Medulla oblongata (tissue), 1 donor: ENCODE results near the gene UGT3A2.

Experiments used
- DNase-seq: peaks from one replicate; pipeline ENCODE4 v3.0.0-alpha.2; 2015; ENCODE audit errors: extremely low spot score

Gene UGT3A2

GRCh38 chr5:36066540-36067210 lies at the start of gene UGT3A2:
UGT3A2 (minus strand) TSS chr5:36066882; CDS start chr5:36066789, 93 bp downstream.
- no peak for DNase-seq

- DNase-seq = no peak
Measured at GRCh38 chr5:36111238-36111637, 44.6 kb upstream of the UGT3A2 start.

DNA sequence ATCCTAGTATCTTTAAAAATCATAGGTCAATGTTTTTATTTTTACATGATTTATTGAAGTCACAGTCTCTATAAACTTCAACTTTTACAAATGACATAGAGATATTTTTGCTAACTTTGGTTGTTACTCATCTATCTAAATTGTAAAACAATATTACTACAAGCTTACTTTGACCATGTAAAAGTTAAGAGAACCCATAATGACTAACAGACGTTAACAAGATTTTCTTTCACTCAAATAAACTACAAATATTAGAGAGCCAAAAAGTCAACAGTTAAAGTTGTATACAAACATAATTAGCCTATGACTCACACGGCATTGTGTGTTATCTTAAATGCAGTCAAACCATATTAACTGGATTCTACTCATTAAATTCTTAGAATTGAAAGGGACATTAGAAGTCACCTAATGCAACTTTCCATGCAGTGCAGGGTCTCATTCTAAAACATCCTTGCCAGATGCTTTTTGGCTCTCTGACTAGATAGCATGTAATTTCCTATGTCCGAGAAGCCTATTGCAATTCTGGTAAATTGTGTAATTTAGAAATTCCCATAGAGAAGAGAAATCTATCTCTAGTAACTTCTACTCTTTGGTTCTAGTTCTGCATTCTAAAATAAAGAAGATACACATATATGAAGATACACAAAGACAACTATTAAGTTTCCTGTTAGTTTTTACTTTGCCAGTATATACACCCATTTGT lies 42.2 kb upstream of the UGT3A2 start:
- no peak for DNase-seq

- DNase-seq = no peak
Measured at GRCh38 chr5:36105819-36106218, 39.1 kb upstream of the UGT3A2 start.

- DNase-seq = no peak
Measured at GRCh38 chr5:36099748-36100147, 33.1 kb upstream of the UGT3A2 start.

DNA sequence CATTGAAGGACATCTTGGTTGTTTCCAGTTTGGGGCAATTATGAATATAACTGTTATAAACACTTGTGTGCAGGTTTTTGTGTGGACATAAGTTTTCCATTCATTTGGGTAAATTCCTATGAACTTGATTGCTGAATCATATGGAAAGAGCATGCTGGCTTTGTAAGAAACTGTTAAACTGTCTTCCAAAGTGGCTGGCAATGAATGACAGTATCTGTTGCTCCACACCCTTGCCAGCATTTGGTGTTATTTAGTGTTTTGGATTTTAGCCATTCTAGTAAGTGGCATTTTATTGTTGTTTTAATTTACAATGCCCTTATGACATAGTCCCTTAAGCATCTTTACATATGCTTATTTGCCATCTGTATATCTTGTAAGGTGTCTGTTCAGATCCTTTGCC lies 29.8 kb upstream of the UGT3A2 start:
- no peak for DNase-seq

DNA sequence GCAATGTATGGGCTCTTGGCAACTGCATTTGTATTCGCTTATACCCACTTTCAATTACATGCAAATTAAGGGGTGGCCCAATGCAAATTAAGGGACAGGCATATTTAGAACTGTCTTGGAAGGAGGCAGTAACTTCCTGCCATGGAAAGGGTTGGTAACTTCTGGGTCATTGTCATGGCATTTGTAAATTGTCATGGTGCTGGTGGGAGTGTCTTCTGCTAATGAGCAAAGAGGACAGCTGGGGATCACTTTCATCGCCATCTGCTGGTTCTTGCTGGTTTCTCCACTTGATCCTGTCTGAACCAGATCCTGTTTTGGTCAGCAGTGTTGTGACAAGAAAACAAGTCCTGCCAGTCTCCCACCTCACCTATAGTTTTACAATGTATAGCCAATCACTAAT lies 23.3 kb upstream of the UGT3A2 start:
- DNase-seq = no peak

DNA sequence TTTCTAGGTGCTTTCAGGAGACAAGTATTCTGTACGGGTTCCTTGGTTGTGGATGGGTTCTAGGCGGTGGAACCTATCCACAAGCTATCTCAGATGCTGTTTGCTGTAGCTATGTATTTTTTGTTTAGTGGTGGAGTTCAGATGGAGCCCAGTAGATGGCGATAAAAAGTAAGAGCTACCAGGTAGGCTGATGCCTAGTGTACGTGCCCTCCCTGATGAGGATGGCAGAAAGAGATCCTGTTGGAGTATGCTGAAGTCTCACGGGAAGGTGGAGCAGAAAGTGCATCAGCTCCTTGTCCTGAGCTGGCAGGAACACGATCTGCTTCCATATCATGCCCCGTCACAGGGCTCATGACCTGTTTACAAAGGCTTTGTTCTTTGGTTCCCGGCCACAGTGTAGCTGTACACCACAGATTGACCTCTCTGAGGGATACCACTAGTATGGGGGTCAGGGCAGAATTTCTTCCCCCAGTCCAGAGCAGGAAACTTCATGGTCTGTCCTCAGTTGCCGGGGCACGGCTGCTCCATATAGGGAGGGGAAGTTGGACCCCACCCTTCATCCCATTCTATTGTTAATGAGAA lies 12.6 kb upstream of the UGT3A2 start:
- DNase-seq = peak; percentile 65

- DNase-seq = no peak
Measured at GRCh38 chr5:36078430-36078829, 11.7 kb upstream of the UGT3A2 start.

GRCh38 chr5:36073595-36074216 lies 7.0 kb upstream of the UGT3A2 start:
- DNase-seq = no peak

DNA sequence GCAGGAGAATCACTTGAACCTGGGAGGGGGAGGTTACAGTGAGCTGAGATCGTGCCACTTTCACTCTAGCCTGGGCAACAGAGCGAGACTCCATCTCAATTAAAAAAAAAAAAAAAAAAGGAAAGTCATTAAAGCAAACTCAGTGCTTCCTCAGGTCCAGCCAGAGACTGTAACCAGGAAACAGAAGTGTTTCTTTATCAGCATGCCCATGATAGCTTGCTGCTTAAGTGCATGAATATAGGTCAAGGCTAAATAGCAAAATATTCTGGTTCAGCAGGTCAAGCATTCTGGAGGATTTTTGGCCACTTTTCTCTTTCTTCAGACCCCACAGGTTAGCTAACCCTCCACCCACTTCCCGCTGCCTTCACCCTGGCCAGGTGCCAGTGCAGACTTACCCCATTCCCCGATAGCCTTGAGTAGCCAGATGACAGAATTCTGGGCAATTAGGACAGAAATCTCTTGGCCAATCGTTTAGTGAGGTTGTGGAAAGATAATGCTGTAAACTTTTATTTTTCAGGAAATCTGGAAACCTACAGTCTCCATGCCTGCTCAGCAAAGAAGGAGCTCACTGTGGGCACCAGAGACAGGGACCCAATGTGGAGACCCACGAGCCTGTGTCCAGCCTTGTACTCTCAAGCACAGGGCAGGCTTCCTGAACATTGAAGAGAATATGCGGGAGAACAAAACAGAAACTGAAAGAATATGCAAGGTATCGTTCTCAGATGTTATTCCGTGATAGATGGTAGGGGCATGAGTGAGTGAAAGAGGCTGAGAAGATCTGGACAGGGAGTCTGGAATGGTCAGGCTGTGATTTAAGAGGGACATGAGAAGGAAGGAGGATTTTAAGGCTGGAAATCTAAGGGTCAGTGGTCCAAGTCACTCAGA lies 4.2 kb upstream of the UGT3A2 start:
- DNase-seq = no peak

DNA sequence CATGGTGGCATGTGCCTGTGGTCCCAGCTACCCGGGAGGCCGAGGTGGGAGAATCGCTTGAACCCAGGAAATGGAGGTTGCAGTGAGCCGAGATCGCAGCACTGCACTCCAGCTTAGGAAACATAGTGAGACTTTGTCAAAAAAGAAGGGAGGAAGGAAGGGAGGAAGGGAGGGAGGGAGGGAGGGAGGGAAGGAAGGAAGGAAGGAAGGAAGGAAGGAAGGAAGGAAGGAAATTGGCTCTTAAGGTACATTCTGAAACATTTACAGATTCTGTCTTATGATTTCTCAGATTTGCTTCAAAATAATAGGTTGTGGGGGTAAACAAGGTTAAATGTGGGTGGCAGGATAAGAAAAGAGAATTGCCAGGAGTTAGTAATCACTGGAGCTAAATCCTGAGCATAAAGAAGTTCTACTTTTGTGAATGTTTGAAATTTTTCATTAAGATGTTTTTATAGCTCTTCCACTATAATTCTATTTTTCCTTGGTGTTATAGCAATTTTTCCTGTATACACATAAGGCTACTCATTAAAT lies 2.1 kb upstream of the UGT3A2 start:
- DNase-seq = no peak

- DNase-seq = no peak
Measured at GRCh38 chr5:36066001-36066539, 612 bp downstream of the UGT3A2 start.

DNA sequence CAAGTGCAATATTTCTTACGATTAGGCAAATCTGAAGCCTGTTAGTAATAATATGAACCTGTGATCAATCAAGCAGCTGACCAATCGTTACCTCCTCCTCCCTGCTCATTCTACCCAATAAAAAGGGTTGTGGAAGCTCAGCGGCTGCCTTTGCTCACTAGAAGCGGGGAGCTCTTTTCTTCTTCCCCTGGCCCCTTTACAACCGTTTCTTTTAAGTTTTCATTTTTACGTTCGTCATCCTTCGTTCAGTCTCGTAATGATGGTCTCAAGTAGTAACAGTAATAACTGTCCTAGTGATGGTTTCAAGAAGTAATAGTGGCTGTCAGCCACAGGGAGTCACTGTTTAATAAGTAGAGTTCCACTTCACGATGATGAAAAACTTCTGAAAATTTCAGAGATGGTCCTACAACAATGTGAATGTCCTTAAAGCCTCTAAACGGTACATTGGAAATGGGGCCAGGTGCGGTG lies 6.2 kb downstream of the UGT3A2 start:
- DNase-seq = no peak

GRCh38 chr5:36059571-36060419 lies 6.9 kb downstream of the UGT3A2 start:
- no peak for DNase-seq

DNA sequence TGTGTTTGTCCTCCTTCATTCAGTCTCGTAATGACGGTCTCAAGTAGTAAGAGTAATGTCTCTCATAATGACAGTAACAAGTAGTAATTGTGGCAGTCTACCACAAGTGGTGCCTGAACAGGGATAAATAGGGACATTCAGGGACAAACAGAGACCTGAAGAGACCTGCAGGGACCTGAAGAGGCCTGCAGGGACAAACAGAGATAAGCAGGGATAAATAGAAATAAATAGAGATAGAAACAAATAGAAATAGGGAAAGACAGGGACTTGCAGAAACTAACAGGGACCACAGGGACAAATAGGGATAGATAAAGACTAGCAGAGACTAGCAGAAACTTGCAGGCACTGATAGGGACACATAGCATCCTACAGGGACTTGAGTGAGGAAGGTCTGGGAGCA lies 7.9 kb downstream of the UGT3A2 start:
- no peak for DNase-seq

GRCh38 chr5:36057386-36057785 lies 9.3 kb downstream of the UGT3A2 start:
- no peak for DNase-seq

DNA sequence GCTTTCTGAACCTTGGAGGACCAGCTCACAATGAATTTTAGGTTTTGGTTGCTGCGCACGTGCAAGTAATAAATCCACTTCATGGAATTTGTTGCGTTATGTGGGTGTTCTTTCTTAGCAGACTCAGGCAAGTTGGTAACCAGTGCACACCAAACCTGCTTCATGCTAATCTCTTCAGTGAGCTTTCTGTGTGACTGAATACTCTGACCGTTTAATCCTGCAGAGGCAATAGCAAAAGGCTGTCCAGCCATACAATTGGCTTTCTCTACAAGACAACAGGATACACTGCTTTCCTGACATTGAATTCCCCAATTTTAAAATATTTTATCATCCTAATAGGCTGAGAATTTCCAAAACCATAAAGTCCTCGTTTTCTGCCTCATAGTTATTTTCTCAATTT lies 10.3 kb downstream of the UGT3A2 start:
- no peak for DNase-seq

DNA sequence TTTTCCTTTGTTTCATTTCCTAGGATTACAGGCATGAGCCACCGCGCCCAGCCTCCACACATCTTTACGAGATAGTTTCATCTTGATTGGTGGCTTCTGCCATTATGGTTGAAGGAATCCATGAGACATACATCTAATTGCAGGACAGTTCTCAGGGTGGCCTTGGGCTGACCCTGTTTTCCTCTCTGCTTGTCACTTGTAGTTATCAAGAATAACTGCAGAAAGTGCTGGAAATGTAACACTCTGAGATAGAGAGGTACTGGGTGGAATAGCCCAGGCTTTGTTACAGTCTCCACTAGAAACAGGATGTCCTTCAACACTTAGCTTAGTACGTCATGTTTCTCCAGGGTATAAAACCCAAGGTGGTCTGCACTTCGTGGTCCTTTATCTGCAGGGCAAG lies 10.7 kb downstream of the UGT3A2 start:
- no peak for DNase-seq

- no peak for DNase-seq
Measured at GRCh38 chr5:36054647-36055046, 12.0 kb downstream of the UGT3A2 start.
